AG08396 (cell line): ENCODE measurements around the gene DNM1.
"Not testable (repeated sequence)": the region's sequence is repeated elsewhere in the genome, so short reads cannot be mapped to it uniquely, and the experiment has no call there.

Experiments used
- DNase-seq: peaks from one replicate; pipeline ENCODE4 v3.0.0; 2012; ENCODE audit warnings: low spot score, mixed read lengths

The DNM1 gene

DNA sequence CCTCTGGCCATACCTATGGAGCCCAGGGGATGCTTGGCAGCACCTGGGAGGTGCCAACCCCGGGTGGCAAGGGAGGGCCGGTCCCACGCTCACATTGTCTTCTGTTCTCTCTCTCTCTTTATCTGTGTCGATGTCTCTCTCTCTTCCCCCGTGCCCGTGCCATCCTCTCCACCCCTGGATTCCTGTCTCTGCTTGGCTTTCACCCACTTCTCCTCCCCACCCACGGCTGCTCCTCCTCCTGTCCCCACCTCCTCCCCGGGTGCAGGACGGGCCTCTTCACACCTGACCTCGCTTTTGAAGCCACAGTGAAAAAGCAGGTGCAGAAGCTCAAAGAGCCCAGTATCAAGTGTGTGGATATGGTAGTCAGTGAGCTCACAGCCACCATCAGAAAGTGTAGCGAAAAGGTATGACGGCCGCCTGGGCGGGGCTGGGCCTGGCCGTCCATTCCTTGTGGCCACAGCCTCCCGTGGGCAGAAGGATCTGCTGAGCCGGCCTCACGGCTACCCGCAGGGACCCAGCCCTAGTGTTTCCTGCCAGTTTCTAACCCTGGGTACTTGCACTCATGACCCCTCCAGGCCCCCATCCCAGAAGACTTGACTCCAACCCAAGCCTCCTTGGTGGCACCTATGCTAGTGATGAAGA is 22.7 kb downstream of the DNM1 start:
- DNase-seq, result no peak

DNA sequence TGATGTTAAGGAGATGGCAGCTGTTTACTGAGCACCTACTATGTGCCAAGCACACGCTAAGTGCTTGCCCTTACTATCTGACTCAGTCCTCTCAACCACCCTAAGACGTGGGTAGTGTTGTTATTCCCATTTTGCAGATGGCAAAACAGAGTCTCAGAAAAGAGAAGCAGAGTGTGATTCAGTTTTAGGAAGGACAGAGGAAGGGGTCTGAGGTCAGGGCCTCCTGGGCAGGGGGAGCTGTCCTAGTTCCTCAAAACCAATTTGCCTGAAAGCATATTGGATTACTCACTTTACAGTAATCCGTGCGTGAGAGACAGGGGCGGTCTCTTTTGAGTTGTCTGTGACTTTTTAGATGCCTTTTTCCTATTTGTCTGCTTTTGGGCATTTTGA is 23.2 kb downstream of the DNM1 start:
- DNase-seq, result no peak

DNA sequence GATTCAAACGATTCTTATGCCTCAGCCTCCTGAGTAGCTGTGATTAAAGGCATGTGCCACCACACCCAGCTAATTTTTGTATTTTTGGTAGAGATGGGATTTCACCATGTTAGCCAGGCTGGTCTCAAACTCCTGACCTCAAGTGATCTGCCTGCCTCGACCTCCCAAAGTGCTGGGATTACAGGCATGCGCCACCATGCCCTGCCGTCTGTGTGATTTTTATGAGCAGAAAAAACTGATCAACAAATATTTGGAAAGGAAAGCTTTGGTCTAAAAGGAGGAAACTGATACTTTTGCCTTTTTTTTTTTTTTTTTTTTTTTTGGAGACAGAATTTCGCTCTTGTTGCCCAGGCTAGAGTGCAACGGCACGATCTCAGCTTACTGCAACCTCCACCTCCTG is 27.7 kb downstream of the DNM1 start:
- DNase-seq, result not testable (repeated sequence)

DNA sequence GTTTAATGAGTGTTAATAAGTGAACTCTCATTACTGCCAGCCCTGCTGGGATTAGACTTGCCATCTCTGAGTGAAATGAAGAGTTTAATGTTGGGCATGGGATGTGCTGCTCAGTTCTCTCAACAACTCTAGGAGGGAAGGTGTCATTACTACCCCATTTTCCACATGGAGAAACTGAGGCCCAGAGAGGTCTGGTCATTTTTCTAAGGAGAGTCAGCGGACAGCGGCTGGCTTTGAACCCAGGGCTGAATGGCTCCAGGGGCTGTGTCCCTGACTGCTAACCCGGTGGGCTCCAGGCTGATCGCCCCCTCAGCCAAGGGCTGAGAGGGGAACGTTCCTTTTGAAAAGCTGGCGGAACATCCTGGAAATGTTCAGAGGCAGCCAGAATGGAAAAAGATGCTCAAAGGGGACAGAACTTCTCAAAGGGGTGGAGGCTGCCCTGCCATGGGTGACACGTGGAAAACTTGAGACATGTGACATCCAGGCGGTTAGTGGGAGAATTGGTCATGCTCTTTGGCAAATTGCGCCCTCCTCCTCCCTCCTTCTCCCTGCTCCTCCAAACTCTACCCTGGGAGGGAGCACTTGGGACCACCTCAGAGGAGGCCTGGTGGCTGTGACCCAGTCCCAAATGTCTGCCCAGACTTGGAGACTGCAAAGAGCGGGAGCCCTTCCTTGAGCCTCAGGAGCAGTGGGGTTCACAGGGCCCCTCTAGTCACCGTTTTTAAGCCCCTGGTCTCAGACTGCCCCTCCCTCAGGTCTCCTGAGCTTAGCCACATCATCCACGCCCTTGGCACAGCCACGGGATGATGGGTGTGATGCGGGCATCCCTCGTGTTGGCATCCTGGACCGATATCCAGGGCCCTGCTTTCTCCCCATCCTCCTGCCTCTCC is 28.7 kb downstream of the DNM1 start:
- no peak for DNase-seq

DNA sequence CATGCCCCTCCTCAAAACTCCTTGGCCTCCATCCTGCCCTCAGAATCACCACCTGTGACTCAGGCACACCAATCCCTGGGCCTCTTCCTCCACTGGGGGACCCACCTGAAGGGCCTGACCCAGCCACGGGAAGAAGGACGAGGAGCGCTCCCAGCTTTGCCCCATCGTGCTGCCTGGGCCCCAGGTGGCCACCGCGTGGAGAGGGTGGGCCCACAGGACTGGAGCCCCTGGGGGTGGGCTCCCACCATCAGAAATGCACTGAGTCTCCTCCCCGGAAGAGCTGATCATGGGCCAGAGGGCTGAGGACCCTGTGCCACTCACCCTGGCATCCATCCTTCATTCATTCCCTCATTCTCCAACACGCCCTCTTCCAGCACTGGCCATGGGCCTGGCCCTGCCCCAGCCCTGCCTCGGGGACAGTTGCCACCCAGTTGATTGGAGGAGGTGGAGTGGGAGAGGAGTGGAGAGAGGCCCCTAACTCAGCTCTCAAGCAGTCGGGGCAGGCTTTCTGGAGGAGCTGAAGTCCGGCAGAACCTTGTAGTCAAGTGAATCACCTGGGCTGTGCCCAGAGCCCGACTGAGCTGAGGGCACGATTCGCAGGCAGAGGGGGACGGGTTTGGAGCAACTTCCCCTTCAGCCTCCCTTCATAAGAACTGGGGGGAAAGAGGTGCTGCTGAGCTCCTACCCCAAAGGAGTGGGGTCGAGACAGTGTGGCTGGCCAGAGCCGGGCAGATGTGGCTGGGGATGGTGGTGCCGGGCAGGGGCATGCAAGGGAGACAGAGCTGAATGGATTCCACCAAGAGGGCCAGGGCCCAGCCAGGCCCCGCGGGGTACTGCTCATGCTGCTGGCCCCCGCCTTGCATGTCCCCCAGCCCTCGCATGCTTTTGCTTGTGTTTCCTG is 29.6 kb downstream of the DNM1 start:
- DNase-seq, result no peak

DNA sequence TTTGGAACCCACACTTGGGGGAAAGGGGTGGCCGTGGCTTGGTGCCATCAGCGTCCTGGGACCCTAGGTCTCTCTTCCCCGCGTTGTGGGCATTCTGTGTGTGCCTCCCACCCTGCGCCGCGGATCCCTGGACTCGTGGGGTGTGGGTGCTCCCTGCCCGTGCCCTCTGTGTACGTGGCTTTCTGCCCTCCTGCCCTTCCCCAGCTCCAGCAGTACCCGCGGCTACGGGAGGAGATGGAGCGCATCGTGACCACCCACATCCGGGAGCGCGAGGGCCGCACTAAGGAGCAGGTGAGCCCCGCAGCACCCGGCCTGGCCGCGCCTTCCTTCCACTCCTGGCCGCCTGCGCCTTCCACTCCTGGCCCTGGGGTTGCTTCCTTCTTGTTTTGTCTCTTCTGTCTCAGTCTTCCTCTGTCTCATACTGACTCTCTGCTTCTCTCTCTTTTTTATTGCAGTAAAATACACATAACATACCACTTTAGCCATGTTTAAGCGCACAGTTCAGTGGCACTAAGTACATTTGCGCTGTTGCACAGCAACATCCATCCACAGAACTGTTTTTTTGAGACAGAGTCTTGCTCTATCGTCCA is 30.7 kb downstream of the DNM1 start:
- DNase-seq, result no peak

DNA sequence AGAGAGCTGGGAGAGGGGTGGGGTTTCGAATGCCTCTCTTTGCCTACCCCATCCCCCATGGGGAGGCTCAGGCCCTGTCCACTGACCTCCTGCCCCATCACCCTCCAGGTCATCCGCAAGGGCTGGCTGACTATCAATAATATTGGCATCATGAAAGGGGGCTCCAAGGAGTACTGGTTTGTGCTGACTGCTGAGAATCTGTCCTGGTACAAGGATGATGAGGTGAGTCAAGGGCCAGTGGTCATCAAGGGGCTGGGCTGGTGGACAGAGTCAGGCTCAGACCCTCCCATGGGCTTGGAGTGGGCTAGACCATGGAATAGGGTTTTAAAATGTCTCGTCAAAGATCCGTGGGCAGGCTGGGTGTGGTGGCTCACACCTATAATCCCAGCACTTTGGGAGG is 38.9 kb downstream of the DNM1 start:
- DNase-seq, result no peak

DNA sequence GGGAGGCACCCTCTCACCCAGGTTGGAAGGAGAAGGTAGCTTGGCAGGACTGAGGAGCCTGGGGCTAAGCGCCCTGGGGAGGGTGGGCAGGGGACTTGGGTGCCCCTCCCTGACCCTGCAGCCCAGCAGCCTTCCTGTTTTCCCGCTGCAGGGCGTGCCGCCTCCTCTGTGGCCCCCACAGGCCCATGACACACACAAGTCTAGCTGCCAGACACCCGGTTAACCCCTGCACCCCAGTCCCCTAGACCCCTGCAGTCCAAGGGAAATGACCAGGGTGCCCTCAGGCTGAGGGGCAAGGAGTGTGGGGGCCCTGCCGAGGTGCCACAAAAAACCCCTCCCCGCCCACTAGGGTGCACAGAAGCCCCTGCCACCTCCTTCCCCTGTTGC is 39.6 kb downstream of the DNM1 start:
- no peak for DNase-seq

DNA sequence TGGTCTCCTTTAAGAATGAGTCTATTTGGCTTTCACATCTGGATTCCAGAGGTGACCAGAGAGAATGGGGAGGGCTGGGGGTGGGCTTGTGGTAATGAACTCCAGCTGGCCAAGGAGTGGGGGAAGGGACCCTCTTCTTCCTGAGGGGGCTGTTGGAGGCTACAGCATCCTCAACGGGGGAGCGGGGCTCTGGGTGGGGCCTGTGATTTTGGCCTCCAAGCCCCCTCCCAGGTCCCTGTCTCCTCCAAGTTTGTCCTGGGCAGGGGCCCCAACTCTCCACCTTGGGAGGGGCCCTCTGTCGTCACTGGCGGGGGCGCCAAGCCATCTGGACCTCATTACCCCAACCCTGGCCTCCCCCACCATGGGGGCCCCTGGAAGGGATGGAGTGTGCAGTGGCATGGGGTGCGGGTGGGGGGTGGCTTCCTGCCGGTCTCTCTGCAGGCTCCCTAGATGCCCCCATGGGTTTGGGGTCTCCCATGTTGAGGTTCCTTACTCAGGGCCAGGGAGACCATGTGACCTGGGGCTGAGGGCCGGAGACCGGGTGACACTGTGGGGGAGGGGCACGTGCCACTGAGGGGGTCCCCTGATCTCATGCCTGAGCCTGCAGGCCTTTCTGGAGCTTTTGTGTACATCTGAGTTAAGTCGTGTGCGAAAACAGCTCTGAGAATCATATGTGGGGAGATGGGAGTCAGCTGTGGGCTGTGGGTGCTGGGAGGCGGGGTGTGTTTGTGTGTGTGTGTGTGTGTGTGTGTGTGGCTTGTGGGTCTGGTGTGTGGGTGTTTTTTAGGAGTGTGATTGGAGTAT is 40.2 kb downstream of the DNM1 start:
- DNase-seq, result no peak

DNA sequence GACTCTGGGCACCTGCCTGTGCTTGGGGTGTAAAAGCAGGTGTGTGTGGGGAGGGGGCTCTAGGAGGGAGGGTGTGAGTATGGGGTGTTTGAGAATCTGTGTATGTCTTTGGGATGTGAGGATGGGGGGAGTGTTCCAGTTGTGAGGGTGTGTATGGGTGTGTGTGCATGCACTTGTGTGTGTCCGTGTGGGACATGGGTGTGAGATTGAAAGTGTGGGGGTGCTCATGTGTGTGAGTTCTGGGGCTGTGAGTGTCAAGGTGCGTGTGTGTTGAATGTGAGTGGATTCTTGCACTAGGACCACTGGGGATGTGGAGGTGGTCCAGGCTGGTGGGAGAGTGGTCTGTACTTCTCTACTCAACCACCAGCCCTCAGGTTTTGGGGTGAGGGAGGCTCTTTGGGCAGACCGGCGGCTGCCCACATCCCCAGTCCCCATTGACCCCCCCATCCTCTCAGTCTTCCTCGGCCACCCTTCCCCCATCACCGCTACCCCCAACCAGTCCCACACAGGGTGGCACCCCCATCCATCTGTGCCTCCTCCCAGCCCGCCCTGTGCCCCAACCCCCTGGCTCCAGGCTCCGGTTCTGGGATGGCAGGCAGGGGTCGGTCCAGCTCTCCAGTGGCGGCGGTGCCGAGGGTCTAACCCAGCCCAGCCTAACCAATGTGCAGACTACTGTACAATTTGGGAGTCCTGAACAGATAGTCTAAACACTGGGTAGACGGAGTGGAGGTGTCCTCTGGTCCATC is 41.1 kb downstream of the DNM1 start:
- no peak for DNase-seq

DNA sequence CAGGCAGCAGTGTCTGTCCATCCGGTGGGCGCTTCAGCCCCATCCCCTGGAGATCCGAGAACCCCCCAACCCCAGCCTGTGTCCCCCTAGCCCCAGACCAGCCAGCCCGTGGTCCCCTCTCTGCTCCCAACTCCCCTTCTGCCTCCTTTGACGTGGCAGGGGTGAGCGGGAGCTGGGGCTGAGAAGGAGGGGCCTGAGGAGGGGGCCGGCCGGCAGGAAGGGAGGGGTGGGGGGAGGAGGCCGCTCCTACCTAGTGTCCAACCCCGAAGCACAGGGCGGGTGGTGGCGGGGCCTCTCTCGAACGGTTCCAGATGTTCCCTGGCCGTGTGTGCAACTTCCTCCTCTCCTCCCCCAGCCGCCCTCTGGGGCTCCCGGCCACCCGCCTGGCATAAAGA is 41.7 kb downstream of the DNM1 start:
- DNase-seq, result peak; percentile 86

DNA sequence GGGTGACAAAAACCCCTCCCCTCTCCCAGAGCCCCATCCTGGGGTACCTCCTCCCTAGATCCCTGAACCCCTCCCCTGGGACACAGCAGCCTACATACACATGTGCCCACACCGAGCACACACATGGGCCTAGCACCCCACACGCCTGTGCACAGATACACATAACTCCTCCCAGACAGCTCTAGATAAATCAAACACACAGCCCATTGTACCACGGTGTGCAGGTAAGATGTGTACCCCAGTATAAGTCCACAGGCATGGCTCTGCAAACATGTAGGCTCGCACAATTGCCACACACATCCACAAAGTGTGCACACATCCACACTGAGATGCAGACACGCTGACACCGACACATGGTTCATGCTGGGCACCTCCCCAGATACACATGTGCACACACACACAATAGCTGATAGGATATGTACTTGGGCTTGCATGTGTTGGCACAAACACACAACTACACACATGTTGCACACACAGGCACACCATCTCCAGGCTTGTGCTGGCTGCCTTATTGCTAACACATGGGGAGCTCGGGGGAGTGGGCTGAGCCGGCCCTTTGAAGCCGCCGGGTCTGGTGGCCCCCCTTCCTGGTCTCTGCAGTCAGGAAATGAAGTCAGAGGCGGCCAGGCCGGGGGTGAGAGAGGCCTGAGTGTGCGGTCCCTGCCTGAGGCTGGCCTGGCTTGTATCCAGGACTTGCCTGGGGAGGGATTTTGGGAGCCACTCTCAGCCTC is 42.4 kb downstream of the DNM1 start:
- peak; percentile 72 for DNase-seq

DNA sequence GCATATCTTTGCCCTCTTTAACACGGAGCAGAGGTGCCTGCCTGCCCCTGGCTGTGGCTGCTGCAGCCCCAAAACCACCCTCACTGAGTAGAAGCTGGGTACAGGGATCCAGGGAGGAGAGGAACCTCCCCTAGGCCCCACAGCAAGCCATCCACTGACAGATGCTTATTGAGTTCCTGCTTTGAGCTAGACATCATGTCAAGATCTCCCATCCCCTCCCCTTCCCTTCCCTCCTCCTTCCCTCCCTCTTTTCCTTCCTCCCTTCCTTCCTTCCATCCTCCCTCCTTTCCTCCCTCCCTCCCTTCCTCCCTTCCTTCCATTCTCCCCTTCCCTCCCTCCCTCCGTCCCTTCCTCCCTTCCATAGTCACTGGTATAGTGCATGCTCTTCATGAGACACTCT is 43.3 kb downstream of the DNM1 start:
- DNase-seq, result no peak

DNA sequence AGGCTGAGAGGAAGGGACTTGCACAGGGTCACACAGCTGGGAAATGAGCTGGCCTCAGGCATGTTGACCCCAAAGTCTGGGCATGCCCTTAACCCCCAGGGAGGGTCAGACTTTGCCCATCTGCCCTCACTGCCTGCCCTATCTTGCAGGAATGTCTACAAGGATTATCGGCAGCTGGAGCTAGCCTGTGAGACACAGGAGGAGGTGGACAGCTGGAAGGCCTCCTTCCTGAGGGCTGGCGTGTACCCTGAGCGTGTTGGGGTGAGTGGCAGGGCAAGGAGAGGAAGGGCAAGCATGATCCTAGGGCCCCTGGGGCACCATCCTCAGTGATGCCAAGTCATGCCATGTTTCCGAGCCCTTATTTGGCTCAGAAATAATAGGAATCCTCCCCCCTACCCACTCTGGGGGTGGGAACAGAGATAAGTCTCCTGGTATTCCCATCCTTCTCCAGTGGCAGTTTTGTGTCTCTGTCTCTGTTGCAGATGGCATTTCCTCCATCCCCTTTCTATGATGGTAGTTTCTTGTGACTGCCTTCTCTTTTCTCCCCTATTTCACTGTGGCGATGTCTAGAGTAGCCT is 44.1 kb downstream of the DNM1 start:
- no peak for DNase-seq

DNA sequence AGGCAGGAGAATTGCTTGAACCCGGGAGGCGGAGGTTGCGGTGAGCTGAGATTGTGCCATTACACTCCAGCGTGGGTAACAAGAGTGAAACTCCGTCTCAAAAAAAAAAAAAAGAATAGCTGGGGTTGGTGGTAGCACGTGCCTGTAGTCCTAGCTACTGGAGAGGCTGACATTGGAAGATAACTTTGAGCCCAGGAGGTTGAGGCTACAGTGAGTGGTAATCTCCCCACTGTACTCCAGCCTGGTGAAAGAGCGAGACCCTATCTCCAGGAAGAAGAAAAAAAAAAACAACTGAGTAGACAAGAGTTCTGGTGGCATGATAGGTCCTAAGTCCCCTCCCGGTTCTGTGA is 46.4 kb downstream of the DNM1 start:
- no peak for DNase-seq

DNA sequence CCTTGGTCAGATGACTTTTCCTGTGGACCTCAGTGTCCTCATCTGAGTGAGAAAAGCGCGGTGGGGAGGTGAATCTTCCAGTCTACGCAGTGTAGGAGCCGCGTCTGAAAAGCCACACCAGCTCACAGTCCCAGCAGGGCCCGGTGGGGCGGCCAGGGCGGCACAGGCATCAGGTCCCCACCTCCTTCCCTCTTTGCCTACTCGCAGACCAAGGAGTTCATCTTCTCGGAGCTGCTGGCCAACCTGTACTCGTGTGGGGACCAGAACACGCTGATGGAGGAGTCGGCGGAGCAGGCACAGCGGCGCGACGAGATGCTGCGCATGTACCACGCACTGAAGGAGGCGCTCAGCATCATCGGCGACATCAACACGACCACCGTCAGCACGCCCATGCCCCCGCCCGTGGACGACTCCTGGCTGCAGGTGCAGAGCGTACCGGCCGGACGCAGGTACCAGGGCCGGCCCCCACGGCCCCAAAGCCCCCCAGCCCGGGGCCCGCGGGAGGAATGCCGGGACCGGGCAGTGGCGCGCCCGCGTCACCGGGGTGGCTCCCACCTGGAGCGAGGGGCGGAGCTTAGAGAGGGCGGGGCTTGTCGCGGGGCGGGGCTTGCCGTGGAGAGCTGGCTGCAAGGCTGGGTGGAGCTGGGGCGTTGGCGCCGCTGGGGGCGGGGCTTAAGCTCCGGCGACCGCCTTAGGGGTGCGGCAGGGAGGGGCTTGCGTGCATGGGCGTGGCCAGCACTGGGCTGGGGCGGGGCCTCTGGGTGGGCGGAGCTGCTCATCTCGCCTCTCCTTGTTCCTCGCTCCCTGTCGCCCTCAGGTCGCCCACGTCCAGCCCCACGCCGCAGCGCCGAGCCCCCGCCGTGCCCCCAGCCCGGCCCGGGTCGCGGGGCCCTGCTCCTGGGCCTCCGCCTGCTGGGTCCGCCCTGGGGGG is 47.0 kb downstream of the DNM1 start:
- DNase-seq, result peak; percentile 75

DNA sequence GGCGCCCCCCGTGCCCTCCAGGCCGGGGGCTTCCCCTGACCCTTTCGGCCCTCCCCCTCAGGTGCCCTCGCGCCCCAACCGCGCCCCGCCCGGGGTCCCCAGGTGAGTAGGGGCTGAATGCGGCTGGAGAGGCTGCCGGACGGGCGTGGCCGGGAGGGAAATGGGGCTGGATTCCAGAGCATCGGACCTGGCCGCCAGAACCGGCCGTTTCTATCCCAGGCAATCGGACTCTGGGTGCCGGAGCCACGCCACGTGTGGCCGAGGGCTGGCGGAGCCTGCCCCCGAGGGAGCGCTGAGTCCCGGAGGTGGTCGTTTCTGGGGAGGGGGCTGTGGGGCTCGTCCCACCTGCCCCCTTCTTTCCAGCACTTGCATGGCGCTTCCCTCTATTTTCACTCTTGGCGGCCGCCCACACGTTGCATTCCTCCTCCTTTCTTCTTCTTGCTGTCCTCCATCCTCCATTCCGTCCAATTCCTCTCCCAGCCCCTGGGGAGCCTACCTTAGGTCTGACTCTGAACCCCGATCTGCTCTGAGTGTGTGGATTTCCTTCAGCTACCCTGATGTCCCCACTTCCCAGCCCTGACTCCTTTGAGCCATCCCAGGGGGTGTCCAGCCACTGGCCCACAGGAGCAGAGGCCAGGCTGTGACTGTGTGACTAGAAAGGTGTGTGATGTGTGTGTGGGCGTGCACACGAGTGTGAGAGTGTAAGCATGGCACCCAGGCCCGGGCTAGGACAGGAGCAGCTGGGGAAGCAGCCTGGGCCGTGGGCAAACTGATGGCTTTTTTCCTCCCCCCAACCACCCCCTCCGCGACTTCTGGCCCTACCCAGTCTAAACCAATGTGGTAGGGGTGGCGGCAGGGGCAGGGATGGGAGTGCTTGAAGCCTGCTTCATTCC is 47.9 kb downstream of the DNM1 start:
- DNase-seq, result no peak

DNA sequence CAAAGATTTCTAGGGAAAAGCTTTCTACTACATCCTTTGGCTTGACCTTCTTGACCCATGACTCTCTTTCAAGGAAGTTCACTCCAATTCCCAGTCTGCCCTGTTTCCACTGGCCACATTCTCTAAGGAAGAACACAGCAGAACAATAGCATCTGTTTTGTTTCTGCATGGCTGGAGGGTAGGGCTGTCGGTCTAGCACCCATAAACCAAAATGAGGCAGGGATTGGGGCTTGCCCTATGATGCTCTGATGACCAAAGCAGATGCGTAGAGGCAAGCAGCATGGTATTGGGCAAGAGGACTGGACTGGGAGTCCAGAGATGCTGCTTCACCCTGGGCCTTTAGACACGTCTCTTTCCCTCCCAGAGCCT is 48.5 kb downstream of the DNM1 start:
- DNase-seq, result no peak
